ENCODE measurements around the gene PLA2G7. TPM values are rescaled to one million over a fixed set of nuclear protein-coding genes. Genes with fewer than 3 reads are reported as not detected.

Gene PLA2G7
- total RNA-seq, 2 experiments from 2014 or later = not detected

Other genes with a start within 250 kb of the PLA2G7 start
- 1 to 10 TPM in 1 of 2 experiments, under 1 TPM in 1; 0.91 to 3.4 TPM for gene RCAN2, start 243.9 kb downstream of the PLA2G7 start, total RNA-seq
- gene CYP39A1, start 82.6 kb downstream of the PLA2G7 start, total RNA-seq = not detected
- under 1 TPM; 0.12 to 0.35 TPM for gene SLC25A27, start 82.4 kb downstream of the PLA2G7 start, total RNA-seq
- not detected for gene TDRD6, start 47.5 kb downstream of the PLA2G7 start, total RNA-seq
- gene ANKRD66, start 11.6 kb upstream of the PLA2G7 start, total RNA-seq = not detected
- gene MEP1A, start 58.0 kb upstream of the PLA2G7 start, total RNA-seq = not detected
- gene ADGRF5, start 186.6 kb upstream of the PLA2G7 start, total RNA-seq = not detected

All from activated CD8-positive, alpha-beta memory T cell treated with anti-CD3 and anti-CD28 coated beads, Interleukin-2, amount 10 ng/mL, durations not matched to agents 7 days and 5 days (primary cell).